Smooth muscle cell (in vitro differentiated cells): Measurements from ENCODE around the gene PPP2R2D. TPM values are rescaled to one million over a fixed set of nuclear protein-coding genes. Genes with fewer than 3 reads are reported as not detected.

Source experiments
- DNase-seq: peaks from one replicate; lab custom pipeline; 2025; ENCODE audit not compliant: unreplicated experiment; lab: John Stamatoyannopoulos, UW
- H2AFZ ChIP-seq: fragments of 200-600 bp; sonication (generic); 2 replicates; pipeline ENCODE4 v1.6.0; 2016; ENCODE audit warnings: antibody characterized with exemption, low read depth, mild to moderate bottlenecking
- H3F3A ChIP-seq: fragments of 200-600 bp; sonication (generic); 2 replicates; pipeline ENCODE4 v1.6.0; 2017; ENCODE audit warnings: antibody characterized with exemption, low read depth
- H3K27ac ChIP-seq: fragments of 200-600 bp; sonication (generic); 2 replicates; pipeline ENCODE4 v1.5.1; 2016; ENCODE audit warnings: low read depth, mild to moderate bottlenecking
- H3K27me3 ChIP-seq: fragments of 200-600 bp; sonication (generic); 2 replicates; pipeline ENCODE4 v1.6.1; 2016; ENCODE audit warnings: low read depth, mild to moderate bottlenecking
- H3K36me3 ChIP-seq: fragments of 200-600 bp; sonication (generic); 2 replicates; pipeline ENCODE4 v1.5.1; 2016; ENCODE audit warnings: low read depth
- H3K4me1 ChIP-seq: fragments of 200-600 bp; sonication (generic); 2 replicates; pipeline ENCODE4 v1.5.1; 2016; ENCODE audit warnings: low read depth
- H3K4me2 ChIP-seq: fragments of 200-600 bp; sonication (generic); 2 replicates; pipeline ENCODE4 v1.6.0; 2016; ENCODE audit warnings: mild to moderate bottlenecking
- H3K4me3 ChIP-seq: fragments of 200-600 bp; sonication (generic); 2 replicates; pipeline ENCODE4 v1.5.1; 2016; ENCODE audit warnings: mild to moderate bottlenecking
- H3K79me2 ChIP-seq: fragments of 200-600 bp; sonication (generic); 2 replicates; pipeline ENCODE4 v1.6.0; 2016; ENCODE audit warnings: low read depth, mild to moderate bottlenecking
- H3K9ac ChIP-seq: fragments of 200-600 bp; sonication (generic); 2 replicates; pipeline ENCODE4 v1.6.0; 2016; ENCODE audit warnings: low read depth
- H3K9me3 ChIP-seq: fragments of 200-600 bp; sonication (generic); replicated peaks from 2 replicates; pipeline ENCODE4 v1.5.1; 2016; ENCODE audit warnings: low read depth
- H4K20me1 ChIP-seq: fragments of 200-600 bp; sonication (generic); 2 replicates; pipeline ENCODE4 v1.6.0; 2016; ENCODE audit warnings: low read depth
- CTCF ChIP-seq: fragments of 200-600 bp; sonication (generic); IDR thresholded peaks from 2 replicates; pipeline ENCODE4 v1.5.1; 2017; ENCODE audit warnings: borderline replicate concordance, mild to moderate bottlenecking, antibody characterized with exemption; ENCODE audit not compliant: insufficient read depth, poor library complexity, severe bottlenecking
- WGBS: methylation state at CpG from one replicate; pipeline ENCODE4 v1.1.7; 2016; ENCODE audit warnings: low lambda C conversion rate; 5-methylcytosine and 5-hydroxymethylcytosine counted together
- polyA plus RNA-seq: library from polyadenylated mRNA; unstranded; fragments of >200 nt; fragmentation: Nextera tagmentation; extraction: Ambion mirVana; gene quantifications from 2 replicates; pipeline ENCODE4 v1.2.1, GENCODE V29; 2016
- total RNA-seq: library from RNA; depleted of rRNA; stranded (reverse); fragments of >200 nt; gene quantifications from 2 replicates; pipeline ENCODE4 v1.2.3, GENCODE V29; 2014

PPP2R2D gene
- total and polyA plus RNA-seq, 2 experiments from 2014 or later, result 22.5 to 27.1 TPM

- Histone ChIP-seq H3K4me2 (no peak overlapping the region), H3K79me2 (no peaks in the 10 kb centered on the region), H4K20me1 (no peaks in the 10 kb centered on the region), H3K27me3 (peaks cover 5% of the 10 kb centered on the region), H2AFZ (no peak overlapping the region), H3K9me3 (no peaks in the 10 kb centered on the region), H3K9ac (no peak overlapping the region), H3K4me1 (no peaks in the 10 kb centered on the region), H3K27ac (no peak overlapping the region), H3K36me3 (no peaks in the 10 kb centered on the region), H3K4me3 (no peak overlapping the region), H3F3A (no peaks in the 10 kb centered on the region)
- TF ChIP-seq CTCF, result no peak
- WGBS, result 81% methylated on average over 6 of the region's 6 CpGs
- DNase-seq, result no peak
Measured at GRCh38 chr10:131888186-131888604, 12.6 kb upstream of the PPP2R2D start.

GRCh38 chr10:131889755-131890154 lies 11.1 kb upstream of the PPP2R2D start:
- 97% methylated on average over 8 of the region's 9 CpGs for WGBS
- no peaks in the 10 kb centered on the region for H3K9me3 ChIP-seq
- no peaks in the 10 kb centered on the region for H4K20me1 ChIP-seq
- no peak overlapping the region for H2AFZ ChIP-seq
- TF ChIP-seq CTCF, result no peak
- H3K4me3 ChIP-seq, result no peak overlapping the region
- H3K36me3 ChIP-seq, result no peaks in the 10 kb centered on the region
- no peaks in the 10 kb centered on the region for H3K79me2 ChIP-seq
- H3K27me3 ChIP-seq, result peaks cover 5% of the 10 kb centered on the region
- H3K4me2 ChIP-seq, result no peak overlapping the region
- H3F3A ChIP-seq, result no peaks in the 10 kb centered on the region
- H3K27ac ChIP-seq, result no peak overlapping the region
- H3K4me1 ChIP-seq, result no peaks in the 10 kb centered on the region
- DNase-seq, result no peak
- H3K9ac ChIP-seq, result no peak overlapping the region

GRCh38 chr10:131890276-131891195 lies 10.3 kb upstream of the PPP2R2D start:
- Histone ChIP-seq H3K9me3 (no peaks in the 10 kb centered on the region), H3K4me3 (no peak overlapping the region), H3F3A (no peaks in the 10 kb centered on the region), H3K27me3 (peaks cover 5% of the 10 kb centered on the region), H3K27ac (no peak overlapping the region), H3K9ac (no peak overlapping the region), H4K20me1 (no peaks in the 10 kb centered on the region), H3K4me1 (no peaks in the 10 kb centered on the region), H3K36me3 (no peaks in the 10 kb centered on the region), H3K4me2 (no peak overlapping the region), H3K79me2 (no peaks in the 10 kb centered on the region), H2AFZ (no peak overlapping the region)
- TF ChIP-seq CTCF, result no peak
- WGBS, result 83% methylated on average over 11 of the region's 11 CpGs
- no peak for DNase-seq
